Epithelial cell of esophagus (primary cell): ENCODE data around the gene KCNIP1.

Experiments
- DNase-seq: peaks from one replicate; pipeline ENCODE4 v3.0.0; 2010; ENCODE audit warnings: low read depth
- H3K4me3 ChIP-seq: 2 replicates; pipeline ENCODE4 v1.5.1; 2011; ENCODE audit warnings: mild to moderate bottlenecking, low read length, control low read depth
- TF ChIP-seq, protein P1 (sequence below): IDR thresholded peaks from 2 replicates; pipeline ENCODE4 v1.5.1; 2011; ENCODE audit warnings: low read depth, mild to moderate bottlenecking, low read length, control low read depth, inconsistent platforms; ENCODE audit not compliant: insufficient read depth; ENCODE audit errors: missing control alignments

KCNIP1 gene

DNA sequence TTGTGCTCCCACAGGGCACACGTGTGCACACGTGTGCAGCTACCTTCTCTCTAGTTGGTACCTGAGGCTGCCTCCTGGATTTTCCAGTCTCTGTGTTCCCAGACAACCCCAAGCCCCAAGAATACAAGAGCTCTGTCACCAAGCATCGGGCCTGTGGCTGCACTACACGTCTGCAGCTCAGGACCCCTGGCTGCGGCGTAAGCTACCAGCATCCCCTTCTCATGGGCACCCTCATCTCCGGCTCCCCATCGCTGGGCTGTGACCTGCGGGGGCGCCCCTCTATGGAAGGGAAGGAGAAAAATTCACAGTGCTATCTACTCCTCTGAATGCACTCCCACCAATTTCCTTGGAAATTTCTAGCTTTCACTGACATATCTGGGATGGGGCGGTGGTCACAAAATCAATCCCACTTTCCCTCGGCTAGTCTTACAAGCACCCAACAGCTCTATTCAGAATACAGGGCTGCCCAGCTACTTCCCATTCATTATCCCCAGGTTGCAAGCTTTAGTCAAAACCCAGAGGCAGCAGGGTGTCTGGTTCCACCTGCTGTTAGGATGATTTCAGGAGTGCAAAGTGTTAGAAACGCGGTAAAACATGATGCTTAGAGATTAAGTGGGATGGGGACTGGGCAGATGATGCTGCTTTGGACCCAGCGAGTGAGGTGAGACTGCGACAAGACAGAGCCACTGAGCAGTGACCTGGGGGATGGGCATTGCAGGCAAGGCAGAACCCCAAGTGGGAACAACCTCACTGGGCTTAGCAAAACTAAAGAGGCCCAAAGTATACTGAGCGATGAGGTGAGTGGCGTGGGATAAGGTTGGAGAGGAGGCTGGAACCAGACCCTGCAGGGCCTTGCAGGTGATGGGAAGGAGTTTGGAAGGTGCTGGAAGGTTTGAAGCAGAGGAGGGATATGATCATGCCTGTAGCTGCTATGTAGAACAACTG, 121.7 kb downstream of the KCNIP1 start:
- DNase-seq: no peak
- H3K4me3 ChIP-seq: no peak overlapping the region
- TF ChIP-seq, protein P1, sequence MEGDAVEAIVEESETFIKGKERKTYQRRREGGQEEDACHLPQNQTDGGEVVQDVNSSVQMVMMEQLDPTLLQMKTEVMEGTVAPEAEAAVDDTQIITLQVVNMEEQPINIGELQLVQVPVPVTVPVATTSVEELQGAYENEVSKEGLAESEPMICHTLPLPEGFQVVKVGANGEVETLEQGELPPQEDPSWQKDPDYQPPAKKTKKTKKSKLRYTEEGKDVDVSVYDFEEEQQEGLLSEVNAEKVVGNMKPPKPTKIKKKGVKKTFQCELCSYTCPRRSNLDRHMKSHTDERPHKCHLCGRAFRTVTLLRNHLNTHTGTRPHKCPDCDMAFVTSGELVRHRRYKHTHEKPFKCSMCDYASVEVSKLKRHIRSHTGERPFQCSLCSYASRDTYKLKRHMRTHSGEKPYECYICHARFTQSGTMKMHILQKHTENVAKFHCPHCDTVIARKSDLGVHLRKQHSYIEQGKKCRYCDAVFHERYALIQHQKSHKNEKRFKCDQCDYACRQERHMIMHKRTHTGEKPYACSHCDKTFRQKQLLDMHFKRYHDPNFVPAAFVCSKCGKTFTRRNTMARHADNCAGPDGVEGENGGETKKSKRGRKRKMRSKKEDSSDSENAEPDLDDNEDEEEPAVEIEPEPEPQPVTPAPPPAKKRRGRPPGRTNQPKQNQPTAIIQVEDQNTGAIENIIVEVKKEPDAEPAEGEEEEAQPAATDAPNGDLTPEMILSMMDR: no peak

DNA sequence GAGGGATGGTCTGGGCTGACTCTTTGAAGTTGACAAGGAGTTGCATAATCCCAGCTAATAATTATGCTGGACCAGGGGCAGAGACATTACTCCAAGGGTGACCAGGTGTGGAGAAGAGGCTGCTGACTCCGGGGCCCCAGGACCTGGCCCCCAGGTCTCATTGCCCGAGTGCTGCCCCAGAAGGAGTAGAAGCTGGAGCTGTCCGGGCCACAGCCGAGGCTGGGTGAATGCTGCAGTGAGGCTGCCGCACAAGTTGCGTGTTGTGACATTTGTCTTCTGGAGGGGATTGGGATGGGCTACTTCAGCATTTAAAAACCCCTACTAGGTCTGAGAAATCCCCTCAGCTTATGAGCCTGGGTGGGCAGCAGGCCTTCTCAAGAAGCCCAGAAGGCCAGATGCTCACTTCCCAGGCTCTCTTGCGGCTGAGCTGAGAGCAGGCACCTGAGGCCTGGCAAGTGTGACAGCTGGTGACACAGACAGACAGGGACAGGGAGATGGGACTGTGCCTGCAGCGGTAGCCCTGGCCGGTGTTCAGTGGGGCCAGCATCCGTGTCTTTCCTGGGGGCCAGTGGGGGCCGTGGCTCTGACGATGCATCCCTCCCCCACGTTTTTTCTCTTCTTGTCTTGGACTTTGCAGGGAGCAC, 122.8 kb downstream of the KCNIP1 start:
- TF ChIP-seq, protein P1: no peak
- no peak for DNase-seq
- H3K4me3 ChIP-seq: no peak overlapping the region

DNA sequence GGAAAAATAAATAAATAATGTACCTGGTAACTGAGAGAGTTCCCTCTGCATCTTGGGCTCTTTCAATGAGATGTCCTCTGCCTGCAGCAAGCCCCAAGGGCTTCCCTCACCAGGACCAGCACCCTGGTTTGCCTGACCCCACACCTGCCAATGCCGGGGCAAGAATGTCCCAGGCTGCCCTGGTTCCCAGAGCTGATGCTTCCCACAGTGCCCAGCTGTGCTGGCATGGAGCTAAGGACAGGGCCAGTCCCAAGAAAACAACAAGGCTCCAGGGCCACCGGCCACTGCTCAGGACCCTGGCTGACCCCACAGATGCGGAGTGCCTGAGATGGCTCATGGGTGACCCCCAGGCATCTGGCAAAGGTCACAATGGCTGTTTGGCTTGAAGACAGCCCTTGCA, 123.5 kb downstream of the KCNIP1 start:
- TF ChIP-seq, protein P1: no peak
- H3K4me3 ChIP-seq: no peak overlapping the region
- no peak for DNase-seq

DNA sequence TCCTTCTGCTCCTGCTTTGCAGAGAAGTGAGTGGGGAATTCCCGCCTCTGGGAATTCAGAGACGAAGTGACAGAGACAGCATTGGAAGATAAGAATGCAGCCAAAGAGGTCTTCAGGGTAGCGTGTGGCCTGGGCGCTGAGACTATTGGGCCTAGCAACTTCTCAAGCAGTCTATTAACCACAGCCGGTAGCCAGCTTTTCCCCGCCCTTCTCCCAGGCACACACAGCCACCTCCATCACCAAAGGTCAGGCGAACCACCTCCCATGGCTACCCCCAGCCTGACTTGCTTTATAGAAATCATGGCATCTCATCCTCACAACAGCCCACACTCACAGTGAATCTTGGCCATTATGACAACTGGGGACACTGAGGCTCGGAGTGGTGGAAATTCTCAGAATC, 124.2 kb downstream of the KCNIP1 start:
- H3K4me3 ChIP-seq: no peak overlapping the region
- TF ChIP-seq, protein P1: no peak
- DNase-seq: no peak

DNA sequence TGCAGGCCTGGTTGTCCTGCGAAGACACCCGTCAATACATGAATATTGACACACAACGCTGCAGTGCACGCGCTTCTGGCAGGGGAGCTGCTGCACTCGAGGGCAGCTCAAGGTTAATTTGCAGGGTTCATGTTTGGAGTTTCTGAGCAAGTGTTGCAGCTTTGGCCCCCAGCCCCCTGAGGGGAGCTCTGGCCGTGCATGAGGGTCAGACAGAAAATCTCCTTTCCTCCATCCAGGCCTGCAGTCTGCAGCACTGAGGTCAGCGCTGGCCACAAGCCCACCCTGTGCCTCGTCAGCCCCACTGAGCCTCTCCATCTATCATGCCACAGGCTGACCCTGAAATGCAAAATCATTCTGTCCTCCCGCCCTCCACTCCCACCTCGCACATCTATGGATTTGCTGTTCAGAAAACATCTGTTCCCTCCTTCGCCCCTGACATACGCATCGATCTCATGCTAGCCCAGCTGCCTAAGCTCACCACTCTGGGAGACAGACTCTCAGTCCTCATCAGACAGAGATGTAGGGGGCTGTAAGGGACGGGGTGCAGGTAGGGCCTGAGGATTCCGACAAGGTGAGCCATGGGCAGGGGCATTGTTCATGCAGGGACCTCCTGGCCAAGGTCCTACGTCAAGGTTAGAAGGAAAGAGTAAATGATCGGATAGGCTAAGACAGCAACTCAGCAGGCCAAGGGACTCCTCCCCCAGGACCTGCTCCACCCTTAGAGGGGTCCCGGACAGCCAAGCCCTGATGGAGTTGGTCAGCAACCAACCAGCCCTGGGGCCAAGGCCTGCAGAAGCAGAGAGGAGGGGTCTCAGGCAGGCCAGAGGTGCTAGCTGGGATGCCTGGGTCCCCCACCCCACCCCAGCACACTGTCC, 125.1 kb downstream of the KCNIP1 start:
- no peak overlapping the region for H3K4me3 ChIP-seq
- no peak for DNase-seq
- TF ChIP-seq, protein P1: no peak

DNA sequence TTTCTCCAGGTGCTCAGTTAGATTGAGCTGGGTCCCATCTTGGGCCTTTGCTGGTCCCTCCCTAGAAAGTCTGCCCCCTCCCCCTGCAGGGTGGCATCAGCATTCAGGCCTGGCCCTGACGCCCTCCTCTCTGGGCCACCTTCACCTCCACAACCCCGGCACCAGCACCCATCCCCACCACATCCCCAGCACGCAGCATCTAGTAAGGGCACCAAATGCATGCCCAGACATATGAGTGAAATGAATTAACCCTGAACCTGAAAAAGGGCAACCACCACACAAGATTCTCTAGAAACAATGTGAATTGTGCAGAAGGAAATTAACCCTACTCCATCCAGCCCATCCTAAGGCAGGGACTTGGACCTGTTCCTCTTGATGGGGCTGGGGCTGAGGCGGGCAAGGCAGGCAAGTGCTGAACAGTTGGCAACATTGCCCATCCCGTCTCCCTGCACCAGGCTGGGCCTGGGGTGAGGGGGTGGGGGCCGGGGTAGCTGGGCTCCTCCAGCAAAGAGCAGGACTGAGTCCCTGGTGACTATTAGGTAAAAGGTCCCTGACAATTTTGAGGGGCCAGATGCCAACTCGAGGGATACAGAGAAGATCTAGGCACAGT, 125.9 kb downstream of the KCNIP1 start:
- H3K4me3 ChIP-seq: no peak overlapping the region
- TF ChIP-seq, protein P1: no peak
- DNase-seq: no peak
